BE2C (cell line): Measurements from ENCODE around the gene KCNQ2.

Experiments
- DNase-seq: peaks from one replicate; pipeline ENCODE4 v3.0.0-alpha.2; 2020
- H3K27me3 ChIP-seq: fragments of 250-450 bp; sonication (Bioruptor Pico); 2 replicates; pipeline ENCODE4 v1.5.1; 2020; ENCODE audit warnings: mild to moderate bottlenecking
- H3K36me3 ChIP-seq: fragments of 250-450 bp; sonication (Bioruptor Pico); 2 replicates; pipeline ENCODE4 v1.5.1; 2020; ENCODE audit warnings: mild to moderate bottlenecking
- H3K4me1 ChIP-seq: fragments of 250-450 bp; sonication (Bioruptor Pico); 2 replicates; pipeline ENCODE4 v1.5.1; 2020
- H3K4me3 ChIP-seq: 2 replicates; pipeline ENCODE4 v1.5.1; 2011; ENCODE audit warnings: low read depth, low read length
- H3K9me3 ChIP-seq: fragments of 250-450 bp; sonication (Bioruptor Pico); 2 replicates; pipeline ENCODE4 v1.5.1; 2020
- TF ChIP-seq, protein P1 (sequence below): IDR thresholded peaks from 2 replicates; pipeline ENCODE4 v1.5.1; 2012; ENCODE audit warnings: mild to moderate bottlenecking, low read depth, low read length

Gene KCNQ2

DNA sequence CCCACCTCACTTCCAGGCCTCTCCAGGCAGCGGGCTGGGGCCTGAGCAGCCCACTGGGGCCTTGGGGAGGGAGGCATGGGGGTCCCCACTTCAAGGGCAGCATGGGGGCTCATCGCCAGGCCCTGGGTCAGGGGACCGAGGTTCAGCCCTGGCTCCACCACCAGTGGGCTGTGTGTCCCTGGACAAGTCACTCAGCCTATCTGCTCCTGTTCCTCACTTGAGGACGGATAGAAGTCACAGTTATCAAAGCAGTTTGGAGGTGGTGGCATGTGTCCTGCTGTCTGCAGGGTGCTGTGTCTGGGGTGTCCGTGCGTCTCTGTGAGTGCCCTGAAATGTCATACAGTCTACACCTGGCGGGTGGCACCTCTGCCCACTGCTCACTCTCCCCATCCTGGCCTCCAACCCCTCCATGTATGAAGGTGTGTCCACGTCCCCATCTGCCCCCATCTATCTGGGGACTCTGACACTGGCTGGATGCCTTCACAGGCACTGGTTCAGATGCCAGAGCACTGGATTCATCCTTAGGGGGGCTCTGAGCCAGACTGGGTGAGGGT, 22.8 kb upstream of the KCNQ2 start:
- no peaks in the 10 kb centered on the region for H3K27me3 ChIP-seq
- H3K4me1 ChIP-seq, result peaks cover 15% of the 10 kb centered on the region
- no peak for DNase-seq
- TF ChIP-seq, protein P1, sequence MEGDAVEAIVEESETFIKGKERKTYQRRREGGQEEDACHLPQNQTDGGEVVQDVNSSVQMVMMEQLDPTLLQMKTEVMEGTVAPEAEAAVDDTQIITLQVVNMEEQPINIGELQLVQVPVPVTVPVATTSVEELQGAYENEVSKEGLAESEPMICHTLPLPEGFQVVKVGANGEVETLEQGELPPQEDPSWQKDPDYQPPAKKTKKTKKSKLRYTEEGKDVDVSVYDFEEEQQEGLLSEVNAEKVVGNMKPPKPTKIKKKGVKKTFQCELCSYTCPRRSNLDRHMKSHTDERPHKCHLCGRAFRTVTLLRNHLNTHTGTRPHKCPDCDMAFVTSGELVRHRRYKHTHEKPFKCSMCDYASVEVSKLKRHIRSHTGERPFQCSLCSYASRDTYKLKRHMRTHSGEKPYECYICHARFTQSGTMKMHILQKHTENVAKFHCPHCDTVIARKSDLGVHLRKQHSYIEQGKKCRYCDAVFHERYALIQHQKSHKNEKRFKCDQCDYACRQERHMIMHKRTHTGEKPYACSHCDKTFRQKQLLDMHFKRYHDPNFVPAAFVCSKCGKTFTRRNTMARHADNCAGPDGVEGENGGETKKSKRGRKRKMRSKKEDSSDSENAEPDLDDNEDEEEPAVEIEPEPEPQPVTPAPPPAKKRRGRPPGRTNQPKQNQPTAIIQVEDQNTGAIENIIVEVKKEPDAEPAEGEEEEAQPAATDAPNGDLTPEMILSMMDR, result no peak
- peaks cover 68% of the 10 kb centered on the region for H3K36me3 ChIP-seq
- H3K4me3 ChIP-seq, result no peak overlapping the region
- no peaks in the 10 kb centered on the region for H3K9me3 ChIP-seq

DNA sequence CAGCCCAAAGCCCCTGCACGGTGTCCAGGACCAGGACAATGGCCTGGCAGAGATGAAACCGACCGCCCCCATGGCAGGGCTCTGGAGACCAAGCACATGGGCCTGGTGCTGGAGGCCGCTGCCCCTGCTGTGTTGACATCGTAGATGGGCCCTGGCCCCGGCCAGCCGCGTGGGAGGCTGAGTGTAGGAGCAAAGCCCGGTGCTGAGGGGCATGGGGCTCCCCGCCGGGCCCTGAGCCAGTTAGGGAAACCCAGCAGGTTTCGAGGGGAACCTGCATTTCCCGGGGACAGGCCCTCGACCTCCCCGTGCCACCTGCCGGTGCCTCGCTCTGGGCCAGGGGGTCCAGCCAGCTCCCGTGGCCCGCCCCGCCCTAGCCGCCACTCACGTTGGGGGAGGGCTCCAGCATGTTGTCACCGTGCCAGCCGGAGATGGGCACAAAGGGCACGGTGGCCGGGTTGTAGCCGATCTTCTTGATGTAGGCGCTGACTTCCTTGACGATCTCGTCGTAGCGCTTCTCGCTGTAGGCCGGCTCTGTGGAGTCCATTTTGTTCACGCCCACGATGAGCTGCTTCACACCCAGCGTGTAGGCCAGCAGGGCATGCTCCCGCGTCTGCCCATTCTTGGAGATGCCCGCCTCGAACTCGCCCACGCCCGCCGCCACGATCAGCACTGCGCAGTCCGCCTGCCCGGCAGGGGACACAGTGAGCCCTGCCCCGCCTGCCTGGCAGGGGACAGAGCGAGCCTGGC, 22.1 kb upstream of the KCNQ2 start:
- no peak for DNase-seq
- no peak overlapping the region for H3K4me3 ChIP-seq
- H3K4me1 ChIP-seq, result peaks cover 9% of the 10 kb centered on the region
- no peaks in the 10 kb centered on the region for H3K27me3 ChIP-seq
- H3K9me3 ChIP-seq, result no peaks in the 10 kb centered on the region
- H3K36me3 ChIP-seq, result peaks cover 74% of the 10 kb centered on the region
- TF ChIP-seq, protein P1, result no peak

DNA sequence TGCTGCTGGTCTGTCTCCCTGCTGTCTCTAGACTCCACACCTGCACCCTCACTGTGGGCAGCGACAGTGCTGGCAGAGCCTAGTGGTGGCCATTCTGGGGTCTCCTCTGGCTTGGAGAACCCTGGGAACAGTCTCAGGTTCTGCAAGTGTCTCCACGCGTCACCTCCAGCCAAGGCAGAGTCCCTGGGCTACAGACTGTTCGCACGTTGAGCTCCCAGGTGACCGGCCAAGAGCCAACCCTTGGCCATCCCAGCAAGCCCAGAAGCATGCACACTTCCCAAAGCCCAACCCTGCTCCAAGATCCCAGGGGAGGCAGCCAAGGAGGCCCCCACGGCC, 21.6 kb upstream of the KCNQ2 start:
- TF ChIP-seq, protein P1, result no peak
- no peaks in the 10 kb centered on the region for H3K27me3 ChIP-seq
- H3K36me3 ChIP-seq, result peaks cover 80% of the 10 kb centered on the region

DNA sequence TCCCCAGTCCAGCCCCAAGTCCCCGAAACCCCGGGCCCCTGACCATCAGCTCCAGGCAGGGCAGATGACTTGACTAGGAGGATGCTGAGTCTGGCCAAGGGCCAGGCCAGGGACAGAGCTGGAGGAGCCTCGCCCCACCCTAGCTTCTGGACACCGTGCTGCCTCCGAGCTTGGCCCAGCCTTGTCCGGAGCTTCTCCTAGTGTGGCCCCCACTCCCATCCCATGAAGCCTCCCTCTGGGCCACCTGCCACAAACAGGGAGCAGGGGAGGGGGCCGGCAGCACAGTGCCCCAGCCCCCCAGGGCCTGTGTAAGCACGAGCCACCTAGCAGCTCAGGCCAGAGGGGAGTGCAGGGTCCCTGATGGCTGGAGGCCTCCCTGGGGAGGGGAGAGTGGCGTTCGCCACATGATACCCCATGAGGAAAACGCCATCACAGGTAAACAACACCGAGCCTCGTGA, 21.1 kb upstream of the KCNQ2 start:
- TF ChIP-seq, protein P1, result no peak
- H3K27me3 ChIP-seq, result no peaks in the 10 kb centered on the region

More for the DNA sequence above, 21.6 kb upstream of the KCNQ2 start:
- Histone ChIP-seq H3K4me3 (no peak overlapping the region), H3K9me3 (no peaks in the 10 kb centered on the region), H3K4me1 (peaks cover 6% of the 10 kb centered on the region; the same call in 1 of the 2 replicates)
- no peak for DNase-seq

DNA sequence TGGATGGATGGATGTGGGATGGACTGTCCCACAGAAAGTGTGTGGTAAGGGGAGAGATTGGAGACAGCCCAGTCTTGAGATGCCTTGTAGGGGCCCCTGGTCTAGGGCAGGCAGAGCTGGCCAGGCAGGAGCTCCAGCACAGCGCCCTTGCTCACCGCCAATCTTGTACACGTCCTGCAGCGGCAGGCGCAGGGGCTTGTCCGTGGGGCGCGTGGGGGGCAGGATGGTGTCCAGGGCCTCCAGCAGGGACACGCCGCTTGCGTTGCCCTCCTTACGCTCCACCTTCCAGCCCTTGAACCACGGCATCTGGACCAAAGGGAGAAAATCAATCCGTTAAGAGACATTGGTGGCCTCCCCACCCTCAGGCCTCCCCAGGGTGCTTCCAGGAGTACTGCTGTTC, 20.5 kb upstream of the KCNQ2 start:
- H3K36me3 ChIP-seq, result peaks cover 87% of the 10 kb centered on the region

More for the DNA sequence above, 21.1 kb upstream of the KCNQ2 start:
- H3K4me1 ChIP-seq, result peaks cover 6% of the 10 kb centered on the region; the same call in 1 of the 2 replicates
- no peak overlapping the region for H3K4me3 ChIP-seq
- no peak for DNase-seq
- peaks cover 84% of the 10 kb centered on the region for H3K36me3 ChIP-seq
- H3K9me3 ChIP-seq, result no peaks in the 10 kb centered on the region

More for the DNA sequence above, 20.5 kb upstream of the KCNQ2 start:
- Histone ChIP-seq H3K4me3 (no peak overlapping the region), H3K27me3 (no peaks in the 10 kb centered on the region), H3K4me1 (peaks cover 6% of the 10 kb centered on the region; the same call in 1 of the 2 replicates), H3K9me3 (no peaks in the 10 kb centered on the region)
- TF ChIP-seq, protein P1, result no peak
- DNase-seq, result no peak
